ENCODE results near the gene ARL4C.

Gene ARL4C

DNA sequence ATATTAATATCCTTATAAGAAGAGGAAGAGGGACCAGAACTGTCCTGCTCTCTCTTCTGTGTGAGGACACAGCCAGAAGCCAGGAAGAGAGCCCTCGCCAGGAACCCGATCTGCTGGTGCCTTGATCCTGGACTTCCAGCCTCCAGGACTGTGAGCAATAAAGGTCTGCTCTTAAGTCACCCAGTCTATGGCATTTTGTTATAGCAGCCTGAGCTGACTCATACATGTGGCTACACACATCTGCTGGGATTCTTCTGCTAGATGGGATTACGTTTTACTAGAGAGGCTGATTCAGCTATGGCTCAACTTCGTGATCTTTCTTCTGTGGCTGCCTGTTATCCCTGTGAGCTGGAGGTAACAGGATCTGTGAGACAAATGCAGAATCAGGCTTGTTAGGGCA, 29.6 kb downstream of the ARL4C start:
- Histone ChIP-seq H3K4me2 (ENCODE audit: low read depth, low read length, poor library complexity, severe bottlenecking) (no peak overlapping the region), H4K20me1 (ENCODE audit: insufficient read depth, low read length, poor library complexity, severe bottlenecking) (no peaks in the 10 kb centered on the region), H3K9me2 (replicated peaks; ENCODE audit: low read depth, low read length) (no peaks in the 10 kb centered on the region), H3K27me3 (ENCODE audit: insufficient read depth, low read length, poor library complexity, severe bottlenecking) (no peaks in the 10 kb centered on the region), H3K4me3 (ENCODE audit: low read length, poor library complexity, severe bottlenecking) (no peak overlapping the region), H3K79me2 (ENCODE audit: insufficient read depth, low read length) (no peaks in the 10 kb centered on the region), H3K4me1 (ENCODE audit: insufficient read depth, low read length, poor library complexity, severe bottlenecking) (no peaks in the 10 kb centered on the region), H3K9me3 (ENCODE audit: insufficient read depth, low read depth, low read length) (no peaks in the 10 kb centered on the region), H3F3A (ENCODE audit: low read depth) (no peaks in the 10 kb centered on the region), H2AFZ (ENCODE audit: low read length) (no peak overlapping the region), H3K9ac (ENCODE audit: low read depth, low read length, poor library complexity, severe bottlenecking) (no peak overlapping the region), H3K36me3 (ENCODE audit: insufficient read depth, low read length) (no peaks in the 10 kb centered on the region)
- TF ChIP-seq, protein P1, sequence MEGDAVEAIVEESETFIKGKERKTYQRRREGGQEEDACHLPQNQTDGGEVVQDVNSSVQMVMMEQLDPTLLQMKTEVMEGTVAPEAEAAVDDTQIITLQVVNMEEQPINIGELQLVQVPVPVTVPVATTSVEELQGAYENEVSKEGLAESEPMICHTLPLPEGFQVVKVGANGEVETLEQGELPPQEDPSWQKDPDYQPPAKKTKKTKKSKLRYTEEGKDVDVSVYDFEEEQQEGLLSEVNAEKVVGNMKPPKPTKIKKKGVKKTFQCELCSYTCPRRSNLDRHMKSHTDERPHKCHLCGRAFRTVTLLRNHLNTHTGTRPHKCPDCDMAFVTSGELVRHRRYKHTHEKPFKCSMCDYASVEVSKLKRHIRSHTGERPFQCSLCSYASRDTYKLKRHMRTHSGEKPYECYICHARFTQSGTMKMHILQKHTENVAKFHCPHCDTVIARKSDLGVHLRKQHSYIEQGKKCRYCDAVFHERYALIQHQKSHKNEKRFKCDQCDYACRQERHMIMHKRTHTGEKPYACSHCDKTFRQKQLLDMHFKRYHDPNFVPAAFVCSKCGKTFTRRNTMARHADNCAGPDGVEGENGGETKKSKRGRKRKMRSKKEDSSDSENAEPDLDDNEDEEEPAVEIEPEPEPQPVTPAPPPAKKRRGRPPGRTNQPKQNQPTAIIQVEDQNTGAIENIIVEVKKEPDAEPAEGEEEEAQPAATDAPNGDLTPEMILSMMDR (conservative IDR thresholded peaks at IDR 0.05; ENCODE audit: low read length) = no peak
- TF ChIP-seq EZH2phosphoT487 (IDR thresholded peaks at IDR 0.05; ENCODE audit: borderline replicate concordance) = no peak

- H3K4me3 ChIP-seq (ENCODE audit: low read length, poor library complexity, severe bottlenecking) = no peak overlapping the region
- H3K4me1 ChIP-seq (ENCODE audit: insufficient read depth, low read length, poor library complexity, severe bottlenecking) = peaks cover 7% of the 10 kb centered on the region
- TF ChIP-seq, protein P1 (conservative IDR thresholded peaks at IDR 0.05; ENCODE audit: low read length) = no peak
- TF ChIP-seq EZH2phosphoT487 (IDR thresholded peaks at IDR 0.05; ENCODE audit: borderline replicate concordance) = no peak
These were observed 32.6 kb downstream of the ARL4C start for GRCh38 chr2:234464291-234464645.

DNA sequence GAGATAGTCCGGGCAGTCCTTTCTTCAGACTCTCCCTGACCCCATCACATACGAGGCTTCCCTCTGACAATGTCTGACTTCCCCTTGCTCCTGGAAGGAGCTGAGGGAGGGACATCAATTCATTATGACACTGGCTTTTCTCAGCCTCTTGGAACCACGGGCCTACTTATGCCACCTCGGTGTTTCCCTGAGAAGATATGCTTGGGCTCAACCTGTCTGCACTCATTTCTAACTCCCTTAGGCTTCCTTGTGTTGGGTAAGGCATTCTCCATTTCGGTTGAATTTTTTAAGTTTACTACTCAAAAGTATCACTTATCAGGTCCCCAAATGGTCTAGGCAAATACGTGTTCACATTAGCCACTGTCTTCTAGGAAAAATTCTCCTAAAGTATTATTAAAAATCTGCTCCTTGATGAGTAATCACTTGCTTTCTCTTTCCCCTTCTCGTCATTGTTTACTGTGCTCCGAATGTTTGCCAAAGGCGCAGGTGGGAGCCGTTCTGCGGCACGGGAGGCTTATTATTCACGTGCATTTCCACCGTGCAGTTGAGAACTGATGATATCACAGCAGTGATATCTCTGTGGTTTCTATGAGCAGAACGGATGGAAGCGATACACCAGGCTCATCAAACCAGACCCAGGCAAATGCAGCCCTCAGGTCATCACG, 33.1 kb downstream of the ARL4C start:
- no peaks in the 10 kb centered on the region for H3K27me3 ChIP-seq (ENCODE audit: insufficient read depth, low read length, poor library complexity, severe bottlenecking)
- H3K4me2 ChIP-seq (ENCODE audit: low read depth, low read length, poor library complexity, severe bottlenecking) = no peak overlapping the region
- H3K79me2 ChIP-seq (ENCODE audit: insufficient read depth, low read length) = no peaks in the 10 kb centered on the region
- no peaks in the 10 kb centered on the region for H3K9me3 ChIP-seq (ENCODE audit: insufficient read depth, low read depth, low read length)
- no peaks in the 10 kb centered on the region for H3K9me2 ChIP-seq (replicated peaks; ENCODE audit: low read depth, low read length)
- no peak for TF ChIP-seq EZH2phosphoT487 (IDR thresholded peaks at IDR 0.05; ENCODE audit: borderline replicate concordance)
- TF ChIP-seq, protein P1 (conservative IDR thresholded peaks at IDR 0.05; ENCODE audit: low read length) = no peak
- no peak overlapping the region for H3K9ac ChIP-seq (ENCODE audit: low read depth, low read length, poor library complexity, severe bottlenecking)
- peaks cover 12% of the 10 kb centered on the region for H3K4me1 ChIP-seq (ENCODE audit: insufficient read depth, low read length, poor library complexity, severe bottlenecking)
- H3F3A ChIP-seq (ENCODE audit: low read depth) = no peaks in the 10 kb centered on the region
- H3K36me3 ChIP-seq (ENCODE audit: insufficient read depth, low read length) = no peaks in the 10 kb centered on the region
- H4K20me1 ChIP-seq (ENCODE audit: insufficient read depth, low read length, poor library complexity, severe bottlenecking) = no peaks in the 10 kb centered on the region
- H3K4me3 ChIP-seq (ENCODE audit: low read length, poor library complexity, severe bottlenecking) = no peak overlapping the region
- H2AFZ ChIP-seq (ENCODE audit: low read length) = no peak overlapping the region

More at GRCh38 chr2:234464291-234464645, 32.6 kb downstream of the ARL4C start:
- no peaks in the 10 kb centered on the region for H3F3A ChIP-seq (ENCODE audit: low read depth)
- no peaks in the 10 kb centered on the region for H4K20me1 ChIP-seq (ENCODE audit: insufficient read depth, low read length, poor library complexity, severe bottlenecking)
- no peaks in the 10 kb centered on the region for H3K9me2 ChIP-seq (replicated peaks; ENCODE audit: low read depth, low read length)
- no peaks in the 10 kb centered on the region for H3K36me3 ChIP-seq (ENCODE audit: insufficient read depth, low read length)
- no peak overlapping the region for H2AFZ ChIP-seq (ENCODE audit: low read length)
- H3K9ac ChIP-seq (ENCODE audit: low read depth, low read length, poor library complexity, severe bottlenecking) = no peak overlapping the region
- H3K27me3 ChIP-seq (ENCODE audit: insufficient read depth, low read length, poor library complexity, severe bottlenecking) = no peaks in the 10 kb centered on the region
- H3K9me3 ChIP-seq (ENCODE audit: insufficient read depth, low read depth, low read length) = no peaks in the 10 kb centered on the region
- H3K4me2 ChIP-seq (ENCODE audit: low read depth, low read length, poor library complexity, severe bottlenecking) = no peak overlapping the region
- no peaks in the 10 kb centered on the region for H3K79me2 ChIP-seq (ENCODE audit: insufficient read depth, low read length)
